H1 (cell line): ENCODE measurements around the gene CCDC120. TPM values are rescaled to one million over a fixed set of nuclear protein-coding genes. Genes with fewer than 3 reads are reported as not detected.

Experiments used
- CTCF ChIA-PET: fragments of 300-600 bp; sonication (Branson Sonifier 250); formaldehyde crosslinking; loops from one replicate; lab custom pipeline; 2021; ENCODE audit not compliant: partially characterized antibody; lab: Charles Lee
- POLR2A ChIA-PET: fragments of 300-600 bp; sonication (Branson Sonifier 250); formaldehyde crosslinking; loops from one replicate; lab custom pipeline; 2021; ENCODE audit warnings: inconsistent platforms; ENCODE audit not compliant: partially characterized antibody; lab: Charles Lee
- DNase-seq, 2 experiments: peaks; one replicate each; pipeline versions ENCODE4 v3.0.0 to v3.0.0-alpha.2; 2010 to 2022; ENCODE audit warnings: low spot score in 2 of 2, low read depth in 1 of 2, mixed read lengths in 1 of 2
- FAIRE-seq: peaks from 2 replicates; lab custom pipeline; 2011; peaks lifted over from hg19 to GRCh38; lab: Jason Lieb, UNC
- H2AFZ ChIP-seq: 2 replicates; pipeline ENCODE4 v1.8.1; 2012; ENCODE audit warnings: low read length, inconsistent platforms
- H2AK5ac ChIP-seq: 2 replicates; pipeline ENCODE4 v1.6.1; 2013; ENCODE audit warnings: low read depth, low read length
- H2BK120ac ChIP-seq: replicated peaks from 2 replicates; pipeline ENCODE3; 2013; ENCODE audit warnings: low read depth, low read length, inconsistent platforms
- H2BK12ac ChIP-seq: 2 replicates; pipeline ENCODE4 v1.6.1; 2013; ENCODE audit warnings: low read depth, low read length
- H2BK15ac ChIP-seq: 2 replicates; pipeline ENCODE4 v1.6.1; 2013; ENCODE audit warnings: low read length
- H2BK20ac ChIP-seq: 2 replicates; pipeline ENCODE4 v1.6.1; 2013; ENCODE audit warnings: low read length
- H2BK5ac ChIP-seq: 2 replicates; pipeline ENCODE4 v1.6.1; 2013; ENCODE audit warnings: low read depth, low read length
- H3K14ac ChIP-seq: 2 replicates; pipeline ENCODE4 v1.6.1; 2013; ENCODE audit warnings: inconsistent platforms; ENCODE audit not compliant: insufficient read length
- H3K18ac ChIP-seq: 2 replicates; pipeline ENCODE4 v1.6.1; 2013; ENCODE audit warnings: low read length; ENCODE audit errors: extremely low read depth
- H3K23ac ChIP-seq: 2 replicates; pipeline ENCODE4 v1.6.1; 2013; ENCODE audit warnings: inconsistent platforms; ENCODE audit not compliant: insufficient read length
- H3K23me2 ChIP-seq: 2 replicates; pipeline ENCODE4 v1.6.1; 2013; ENCODE audit warnings: low read depth, low read length
- H3K27ac ChIP-seq: 2 replicates; pipeline ENCODE4 v1.6.1; 2011; ENCODE audit warnings: low read depth, low read length, inconsistent platforms
- H3K27me3 ChIP-seq, 4 experiments: replicated peaks in 1 of 4; 1 replicate in 1 of 4; 2 replicates in 3 of 4; pipeline versions ENCODE4 v1.6.1 to v1.8.1; 2011 to 2013; ENCODE audit warnings: low read length in 3 of 4, mild to moderate bottlenecking in 3 of 4, inconsistent platforms in 2 of 4, mixed read lengths in 2 of 4, moderate library complexity in 1 of 4; ENCODE audit not compliant: control insufficient read depth in 3 of 4, insufficient read depth in 3 of 4; ENCODE audit errors: extremely low read depth in 1 of 4
- H3K36me3 ChIP-seq, 4 experiments: 2 replicates each; pipeline versions ENCODE4 v1.6.1 to v1.8.1; 2011 to 2013; ENCODE audit warnings: mild to moderate bottlenecking in 4 of 4, low read length in 3 of 4, moderate library complexity in 2 of 4, control low read depth in 1 of 4, inconsistent platforms in 1 of 4; ENCODE audit not compliant: insufficient read depth in 4 of 4, control insufficient read depth in 2 of 4
- H3K4ac ChIP-seq: replicated peaks from 2 replicates; pipeline ENCODE3; 2013; ENCODE audit warnings: low read length, low read depth, mixed read lengths, inconsistent platforms; ENCODE audit not compliant: insufficient read length
- H3K4me1 ChIP-seq, 4 experiments: replicated peaks in 1 of 4; 1 replicate in 1 of 4; 2 replicates in 3 of 4; pipeline versions ENCODE4 v1.6.1 to v1.8.1; 2011 to 2013; ENCODE audit warnings: low read length in 3 of 4, inconsistent platforms in 2 of 4, mixed read lengths in 1 of 4; ENCODE audit not compliant: insufficient read depth in 4 of 4, control insufficient read depth in 3 of 4
- H3K4me2 ChIP-seq, 2 experiments: 2 replicates each; pipeline versions ENCODE4 v1.6.1 to v1.8.1; 2011 to 2013; ENCODE audit warnings: low read depth in 2 of 2, low read length in 2 of 2, control low read depth in 1 of 2, inconsistent platforms in 1 of 2, mild to moderate bottlenecking in 1 of 2; ENCODE audit not compliant: insufficient read depth in 1 of 2
- H3K4me3 ChIP-seq, 4 experiments: fragments of 200-600, 300-600 bp in 1 of 4; sonication (generic), shearing (Covaris generic), sonication (Bioruptor Twin) in 1 of 4; 2 replicates each; pipeline versions ENCODE4 v1.5.1 to v1.8.1; 2011 to 2016; ENCODE audit warnings: low read length in 4 of 4, low read depth in 3 of 4, control low read depth in 2 of 4, inconsistent platforms in 2 of 4, mild to moderate bottlenecking in 2 of 4, mixed read lengths in 1 of 4, moderate library complexity in 1 of 4; ENCODE audit not compliant: insufficient read depth in 2 of 4; ENCODE audit errors: extremely low read depth in 1 of 4
- H3K56ac ChIP-seq: replicated peaks from 2 replicates; pipeline ENCODE3; 2013; ENCODE audit warnings: low read depth, mild to moderate bottlenecking, mixed read lengths, low read length, inconsistent platforms; ENCODE audit not compliant: insufficient read length
- H3K79me1 ChIP-seq: 2 replicates; pipeline ENCODE4 v1.6.1; 2013; ENCODE audit warnings: low read depth, low read length, control low read depth
- H3K79me2 ChIP-seq, 2 experiments: 2 replicates each; pipeline versions ENCODE4 v1.6.1 to v1.8.1; 2012 to 2013; ENCODE audit warnings: low read length in 2 of 2, mild to moderate bottlenecking in 2 of 2, inconsistent platforms in 1 of 2; ENCODE audit not compliant: insufficient read depth in 2 of 2, control insufficient read depth in 1 of 2
- H3K9ac ChIP-seq, 4 experiments: replicated peaks in 1 of 4; 1 replicate in 1 of 4; 2 replicates in 3 of 4; pipeline versions ENCODE4 v1.6.1 to v1.8.1; 2011 to 2013; ENCODE audit warnings: low read depth in 3 of 4, low read length in 3 of 4, control low read depth in 2 of 4, mild to moderate bottlenecking in 2 of 4, moderate library complexity in 2 of 4, inconsistent platforms in 1 of 4; ENCODE audit errors: extremely low read depth in 1 of 4
- H3K9me3 ChIP-seq, 2 experiments: 2 replicates each; pipeline versions ENCODE4 v1.6.1 to v1.8.1; 2012 to 2013; ENCODE audit warnings: mild to moderate bottlenecking in 2 of 2, moderate library complexity in 2 of 2, control low read depth in 1 of 2, inconsistent platforms in 1 of 2, low read depth in 1 of 2, low read length in 1 of 2, mixed read lengths in 1 of 2; ENCODE audit not compliant: insufficient read depth in 2 of 2
- H4K20me1 ChIP-seq, 2 experiments: replicated peaks in 1 of 2; 2 replicates each; pipeline versions ENCODE3 to v1.8.1; 2011 to 2013; ENCODE audit warnings: inconsistent platforms in 2 of 2, low read length in 2 of 2, mild to moderate bottlenecking in 1 of 2; ENCODE audit not compliant: insufficient read depth in 2 of 2, control insufficient read depth in 1 of 2
- H4K5ac ChIP-seq: 2 replicates; pipeline ENCODE4 v1.6.1; 2013; ENCODE audit warnings: low read length, low read depth, mixed read lengths, inconsistent platforms; ENCODE audit not compliant: insufficient read length
- H4K8ac ChIP-seq: 2 replicates; pipeline ENCODE4 v1.8.0; 2013; ENCODE audit warnings: mild to moderate bottlenecking, moderate library complexity, low read length, inconsistent platforms; ENCODE audit not compliant: insufficient read depth; ENCODE audit errors: extremely low read depth
- H4K91ac ChIP-seq: replicated peaks from 2 replicates; pipeline ENCODE3; 2013; ENCODE audit warnings: low read length, mixed read lengths, inconsistent platforms; ENCODE audit not compliant: insufficient read length
- CBX5 ChIP-seq: fragments of 300-800, 300-1000 bp; sonication (generic); IDR thresholded peaks from 2 replicates; pipeline ENCODE4 v1.7.1; 2016; ENCODE audit warnings: antibody characterized with exemption, low read length, low read depth
- WGBS, 2 experiments: shearing (Covaris generic) in 1 of 2; methylation state at CpG; one replicate each; pipeline versions ENCODE4 v1.1.6 to v1.1.7; 2013 to 2015; ENCODE audit warnings: low lambda C conversion rate in 2 of 2, mixed read lengths in 2 of 2, inconsistent platforms in 1 of 2, low coverage in 1 of 2, missing lambda C conversion rate in 1 of 2; ENCODE audit not compliant: insufficient replicate concordance in 2 of 2, insufficient coverage in 1 of 2, insufficient read length in 1 of 2; ENCODE audit errors: extremely low coverage in 1 of 2, missing lambda C conversion rate in 1 of 2; 5-methylcytosine and 5-hydroxymethylcytosine counted together
- polyA plus RNA-seq, 7 experiments: library from polyadenylated mRNA; depleted of rRNA in 3 of 7; stranded (reverse) in 5 of 7; unstranded in 2 of 7; fragments of >200 nt in 5 of 7; fragments of 200-250 nt in 2 of 7; gene quantifications; 1 replicate in 5 of 7; 2 replicates in 1 of 7; 4 replicates in 1 of 7; pipeline versions ENCODE4 v1.2.1 to v1.2.3, GENCODE V29; 2011 to 2013; ENCODE audit warnings: missing spikeins in 2 of 7, mixed read lengths in 2 of 7
- total RNA-seq: library from RNA; stranded (reverse); fragmentation: NEBNext Ultra II Directional; extraction: Animal tissue kit (Norgen Biotek cat#: 25700); gene quantifications from 2 replicates; pipeline ENCODE4 v1.2.1, GENCODE V29; 2021

CCDC120 gene
- total and polyA plus RNA-seq, 2 of the 8 experiments (the other 6 are each of a cell fraction or from before 2014, with no cell fraction given) = 4.9 to 11.9 TPM

DNA sequence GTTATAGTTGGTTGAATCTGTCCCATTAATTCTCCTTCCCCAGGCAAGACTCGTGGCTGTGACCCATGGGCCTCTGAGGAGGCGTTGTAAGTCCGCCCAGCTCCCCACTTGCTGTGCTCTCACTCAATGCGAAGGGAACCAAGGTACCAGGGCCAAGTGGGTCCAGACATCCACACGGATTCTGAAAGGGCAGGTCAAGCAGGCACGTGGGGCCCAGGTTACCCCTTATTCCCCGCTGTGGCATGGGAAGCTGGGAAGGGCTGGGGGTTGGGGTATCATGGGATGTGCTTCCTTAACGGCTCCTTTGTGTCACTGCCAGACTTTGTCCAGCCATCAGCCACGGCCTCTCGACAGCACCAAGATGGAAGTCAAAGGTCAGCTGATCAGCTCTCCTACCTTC lies 3.1 kb downstream of the CCDC120 start:
- H3K23me2 ChIP-seq = no peaks in the 10 kb centered on the region

More for the DNA sequence above, 3.1 kb downstream of the CCDC120 start:
- H3K4me2 ChIP-seq = no peak overlapping the region
- no peak for DNase-seq
- H2AFZ ChIP-seq = no peak overlapping the region
- H3K79me1 ChIP-seq = no peaks in the 10 kb centered on the region
- no peak overlapping the region for H4K8ac ChIP-seq
- H3K4ac ChIP-seq = no peak overlapping the region
- H4K5ac ChIP-seq = no peak overlapping the region
- H3K9ac ChIP-seq = no peak overlapping the region
- H3K56ac ChIP-seq = no peak overlapping the region
- CTCF ChIA-PET = interaction anchor here (1.4 kb wide), 2 partner anchors 18 to 90 kb away, joined by 3 to 5 read pairs; partner anchors contain the start of gene KCND1
- H2BK20ac ChIP-seq = no peak overlapping the region
- H3K36me3 ChIP-seq = peaks cover 0 to 12% (median 3%) of the 10 kb centered on the region in 4 experiments; a peak in 2 of 8 replicates
- no peak overlapping the region for H3K18ac ChIP-seq
- no peak overlapping the region for H2BK120ac ChIP-seq
- no peak for TF ChIP-seq CBX5
- TF ChIP-seq, all 59 proteins: peak for 0
- Histone ChIP-seq H2BK12ac (no peak overlapping the region), H3K27ac (no peak overlapping the region), H2BK15ac (no peak overlapping the region), H3K4me1 (peaks cover 0 to 4% (median 0%) of the 10 kb centered on the region in 4 experiments; a peak in 3 of 7 replicates), H3K27me3 (no peaks in the 10 kb centered on the region), H3K9me3 (no peaks in the 10 kb centered on the region), H4K20me1 (peaks cover 0 to 1% of the 10 kb centered on the region in 2 experiments), H2BK5ac (no peak overlapping the region), H3K79me2 (no peaks in the 10 kb centered on the region; a peak in 1 of 4 replicates), H4K91ac (no peak overlapping the region), H3K4me3 (no peak overlapping the region), H2AK5ac (no peak overlapping the region), H3K23ac (no peak overlapping the region), H3K14ac (no peak overlapping the region)
- 96% methylated on average over 7 of the region's 10 CpGs; no CpG with 5 or more reads in 1 of the 2 experiments for WGBS, 2 experiments
- FAIRE-seq = no peak
- POLR2A ChIA-PET = interaction anchor here (0.7 to 1.5 kb wide), 2 partner anchors 9 to 18 kb away, joined by 3 to 6 read pairs; partner anchors contain the start of gene WDR45
